K562 (cell line): Measurements from ENCODE around the gene PDRG1. TPM values are rescaled to one million over a fixed set of nuclear protein-coding genes. Genes with fewer than 3 reads are reported as not detected.

ENCODE experiments used
- TRIM28 ChIP-seq: fragments of 450-650 bp; IDR thresholded peaks from 2 replicates; pipeline ENCODE4 v1.6.1; 2017
- ZBTB49 ChIP-seq: sonication (generic); formaldehyde crosslinking; IDR thresholded peaks from 2 replicates; pipeline ENCODE4 v1.8.0; 2022; ENCODE audit warnings: missing genetic modification reagents, mild to moderate bottlenecking, borderline replicate concordance
- polyA plus RNA-seq, 8 experiments: library from polyadenylated mRNA; depleted of rRNA in 4 of 8; stranded (reverse) in 5 of 8; unstranded in 3 of 8; fragments of >200 nt; fragmentation: Nextera tagmentation in 2 of 8; fragmentation: Illumina TruSeq in 1 of 8; extraction: Ambion mirVana in 2 of 8; extraction: Trizol in 1 of 8; gene quantifications; 2 replicates each; pipeline versions ENCODE4 v1.2.1 to v1.2.3, GENCODE V29; 2011 to 2014; ENCODE audit warnings: inconsistent platforms in 1 of 8, missing spikeins in 1 of 8
- total RNA-seq, 7 experiments: library from RNA; depleted of rRNA in 6 of 7; stranded (reverse); fragments of >200 nt in 6 of 7; fragmentation: Illumina TruSeq in 2 of 7; extraction: Trizol in 2 of 7; gene quantifications; 2 replicates each; pipeline versions ENCODE4 v1.2.1 to v1.2.3, GENCODE V29; 2011 to 2021; ENCODE audit warnings: low replicate concordance in 1 of 7
- TF ChIP-seq, protein P1 (sequence below): fragments of 450-650 bp; IDR thresholded peaks from 2 replicates; pipeline ENCODE4 v1.6.1; 2018; ENCODE audit not compliant: partially characterized antibody

Gene PDRG1
- total and polyA plus RNA-seq, 9 of the 15 experiments (the other 6 are each of a cell fraction or from before 2014, with no cell fraction given), result 12.6 to 58.6 (median 26.1) TPM

DNA sequence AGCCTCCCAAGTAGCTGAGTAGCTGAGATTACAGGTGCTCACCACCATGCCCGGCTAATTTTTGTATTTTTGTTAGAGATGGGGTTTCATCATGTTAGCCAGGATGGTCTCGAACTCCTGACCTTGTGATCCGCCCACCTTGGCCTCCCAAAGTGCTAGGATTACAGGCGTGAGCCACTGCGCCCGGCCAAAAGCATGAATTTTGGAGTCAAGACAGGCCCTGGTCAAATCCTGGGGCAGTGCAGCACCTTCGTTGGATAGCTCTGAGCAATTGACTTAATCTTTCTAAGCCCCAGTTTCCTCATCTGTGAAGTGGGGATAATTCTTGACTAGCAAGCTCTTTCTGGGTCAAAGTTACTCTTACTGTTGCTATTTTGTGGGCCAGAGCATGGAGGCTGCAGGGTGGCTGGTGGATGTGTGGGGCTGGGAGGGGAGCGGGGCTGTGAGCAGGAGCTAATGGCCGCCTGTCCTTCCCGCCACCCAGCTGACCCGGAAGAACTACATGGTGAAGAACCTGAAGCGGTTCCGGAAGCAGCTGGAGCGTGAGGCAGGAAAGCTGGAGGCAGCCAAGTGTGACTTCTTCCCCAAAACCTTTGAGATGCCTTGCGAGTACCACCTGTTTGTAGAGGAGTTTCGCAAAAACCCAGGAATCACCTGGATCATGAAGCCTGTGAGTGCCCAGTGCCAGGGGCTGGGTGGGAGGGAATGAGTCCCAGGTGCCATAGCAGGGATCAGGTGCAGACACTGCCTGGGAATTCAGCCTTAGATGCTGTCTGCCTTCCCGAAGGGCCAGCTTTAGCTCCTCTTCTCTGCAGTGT lies 42.4 kb downstream of the PDRG1 start (continued):
- TF ChIP-seq ZBTB49 (CRISPR knock-in tag), result no peak
- no peak for TF ChIP-seq TRIM28
- TF ChIP-seq, protein P1, sequence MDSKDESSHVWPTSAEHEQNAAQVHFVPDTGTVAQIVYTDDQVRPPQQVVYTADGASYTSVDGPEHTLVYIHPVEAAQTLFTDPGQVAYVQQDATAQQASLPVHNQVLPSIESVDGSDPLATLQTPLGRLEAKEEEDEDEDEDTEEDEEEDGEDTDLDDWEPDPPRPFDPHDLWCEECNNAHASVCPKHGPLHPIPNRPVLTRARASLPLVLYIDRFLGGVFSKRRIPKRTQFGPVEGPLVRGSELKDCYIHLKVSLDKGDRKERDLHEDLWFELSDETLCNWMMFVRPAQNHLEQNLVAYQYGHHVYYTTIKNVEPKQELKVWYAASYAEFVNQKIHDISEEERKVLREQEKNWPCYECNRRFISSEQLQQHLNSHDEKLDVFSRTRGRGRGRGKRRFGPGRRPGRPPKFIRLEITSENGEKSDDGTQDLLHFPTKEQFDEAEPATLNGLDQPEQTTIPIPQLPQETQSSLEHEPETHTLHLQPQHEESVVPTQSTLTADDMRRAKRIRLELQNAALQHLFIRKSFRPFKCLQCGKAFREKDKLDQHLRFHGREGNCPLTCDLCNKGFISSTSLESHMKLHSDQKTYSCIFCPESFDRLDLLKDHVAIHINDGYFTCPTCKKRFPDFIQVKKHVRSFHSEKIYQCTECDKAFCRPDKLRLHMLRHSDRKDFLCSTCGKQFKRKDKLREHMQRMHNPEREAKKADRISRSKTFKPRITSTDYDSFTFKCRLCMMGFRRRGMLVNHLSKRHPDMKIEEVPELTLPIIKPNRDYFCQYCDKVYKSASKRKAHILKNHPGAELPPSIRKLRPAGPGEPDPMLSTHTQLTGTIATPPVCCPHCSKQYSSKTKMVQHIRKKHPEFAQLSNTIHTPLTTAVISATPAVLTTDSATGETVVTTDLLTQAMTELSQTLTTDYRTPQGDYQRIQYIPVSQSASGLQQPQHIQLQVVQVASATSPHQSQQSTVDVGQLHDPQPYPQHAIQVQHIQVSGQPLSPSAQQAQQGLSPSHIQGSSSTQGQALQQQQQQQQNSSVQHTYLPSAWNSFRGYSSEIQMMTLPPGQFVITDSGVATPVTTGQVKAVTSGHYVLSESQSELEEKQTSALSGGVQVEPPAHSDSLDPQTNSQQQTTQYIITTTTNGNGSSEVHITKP, result no peak
